ENCODE measurements around the gene TKT. TPM values are rescaled to one million over a fixed set of nuclear protein-coding genes. Genes with fewer than 3 reads are reported as not detected.

Gene TKT
- total RNA-seq, 1 experiment from 2014 or later, result 650 TPM

DNA sequence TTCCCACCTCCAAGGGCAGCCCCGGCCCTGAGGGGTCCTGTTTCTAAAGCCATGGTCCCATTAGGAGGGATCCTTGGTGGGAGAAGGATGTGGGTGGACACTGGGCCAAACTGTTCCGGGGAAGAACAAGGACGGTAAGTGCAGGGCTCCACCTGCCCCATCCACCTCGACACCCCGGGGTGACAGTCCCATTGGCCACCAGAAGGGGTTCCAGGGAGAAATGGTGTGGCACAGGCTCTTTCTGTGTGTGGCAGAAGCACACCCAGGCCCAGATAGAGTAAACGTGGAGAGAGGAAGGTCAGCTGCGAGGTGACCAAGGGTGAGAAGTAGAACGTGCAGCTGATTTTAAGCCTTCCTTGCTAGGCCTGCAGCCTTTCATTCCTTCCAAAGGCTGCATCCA lies 12.0 kb downstream of the TKT start:
- no peak overlapping the region for H4K5ac ChIP-seq (ENCODE audit: insufficient read length, low read depth, low read length)
- no CpG with 5 or more reads among the region's 8 CpGs for WGBS (ENCODE audit: extremely low coverage, insufficient read length, low lambda C conversion rate)
- peak overlapping the region in 2 of 3 experiments; percentile 49 to 82; a peak in 3 of 7 replicates for H3K27ac Mint-ChIP-seq

More for the DNA sequence above, 12.0 kb downstream of the TKT start:
- peaks cover 2% of the 10 kb centered on the region for H3K23me2 ChIP-seq (ENCODE audit: insufficient read length, low read depth, low read length, poor library complexity, severe bottlenecking)
- no peaks in the 10 kb centered on the region for H3K9me3 Mint-ChIP-seq
- no peak overlapping the region for H2BK120ac ChIP-seq (ENCODE audit: low read depth, low read length, poor library complexity, severe bottlenecking)
- H3K4me2 ChIP-seq (ENCODE audit: insufficient read depth, insufficient read length, low read length), result peak overlapping the region; percentile 4
- no peaks in the 10 kb centered on the region for H3K27me3 ChIP-seq (ENCODE audit: insufficient read depth, low read length)
- peaks cover 46 to 62% (median 51%) of the 10 kb centered on the region in 3 experiments for H3K36me3 Mint-ChIP-seq (ENCODE audit: insufficient read depth in 1 of 3, low read depth in 3 of 3)
- H3K9me3 ChIP-seq (ENCODE audit: control insufficient read depth, low read depth, low read length), result no peaks in the 10 kb centered on the region
- peak overlapping the region; percentile 10 for H3K27ac ChIP-seq (ENCODE audit: insufficient read length, low read depth, low read length)
- no peak overlapping the region for H3T11ph ChIP-seq (ENCODE audit: low read length)
- H3K27me3 Mint-ChIP-seq (ENCODE audit: low read depth), result no peaks in the 10 kb centered on the region; the same call in 1 of the 2 replicates
- no peak overlapping the region for H4K8ac ChIP-seq (replicated peaks; ENCODE audit: insufficient read length, low read depth, low read length)
- H3K23ac ChIP-seq (ENCODE audit: insufficient read length, low read depth, low read length), result no peak overlapping the region
- H3K4ac ChIP-seq (ENCODE audit: low read depth, low read length), result no peak overlapping the region
- H3K14ac ChIP-seq (ENCODE audit: insufficient read depth, low read length), result peak overlapping the region; percentile 22; the same call in 1 of the 2 replicates
- peaks cover 16% of the 10 kb centered on the region; the same call in 1 of the 2 replicates for H3K4me1 ChIP-seq (ENCODE audit: insufficient read depth, low read length)
- no peak overlapping the region for H4K91ac ChIP-seq (ENCODE audit: insufficient read length, low read depth, low read length)
- peaks cover 30% of the 10 kb centered on the region for H3K79me1 ChIP-seq (ENCODE audit: insufficient read depth, low read depth, low read length, poor library complexity, severe bottlenecking)
- H3K79me2 ChIP-seq (ENCODE audit: insufficient read depth, low read length), result peaks cover 64% of the 10 kb centered on the region
- TF ChIP-seq, protein P1, sequence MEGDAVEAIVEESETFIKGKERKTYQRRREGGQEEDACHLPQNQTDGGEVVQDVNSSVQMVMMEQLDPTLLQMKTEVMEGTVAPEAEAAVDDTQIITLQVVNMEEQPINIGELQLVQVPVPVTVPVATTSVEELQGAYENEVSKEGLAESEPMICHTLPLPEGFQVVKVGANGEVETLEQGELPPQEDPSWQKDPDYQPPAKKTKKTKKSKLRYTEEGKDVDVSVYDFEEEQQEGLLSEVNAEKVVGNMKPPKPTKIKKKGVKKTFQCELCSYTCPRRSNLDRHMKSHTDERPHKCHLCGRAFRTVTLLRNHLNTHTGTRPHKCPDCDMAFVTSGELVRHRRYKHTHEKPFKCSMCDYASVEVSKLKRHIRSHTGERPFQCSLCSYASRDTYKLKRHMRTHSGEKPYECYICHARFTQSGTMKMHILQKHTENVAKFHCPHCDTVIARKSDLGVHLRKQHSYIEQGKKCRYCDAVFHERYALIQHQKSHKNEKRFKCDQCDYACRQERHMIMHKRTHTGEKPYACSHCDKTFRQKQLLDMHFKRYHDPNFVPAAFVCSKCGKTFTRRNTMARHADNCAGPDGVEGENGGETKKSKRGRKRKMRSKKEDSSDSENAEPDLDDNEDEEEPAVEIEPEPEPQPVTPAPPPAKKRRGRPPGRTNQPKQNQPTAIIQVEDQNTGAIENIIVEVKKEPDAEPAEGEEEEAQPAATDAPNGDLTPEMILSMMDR (conservative IDR thresholded peaks at IDR 0.05), result 0 out of 3 replicates have a peak, but pooled peaks have one; percentile 9
- H2AK5ac ChIP-seq (ENCODE audit: insufficient read length, low read length), result no peak overlapping the region
- no peak overlapping the region for H3K4me3 Mint-ChIP-seq
- H3K9ac ChIP-seq (ENCODE audit: extremely low read depth, insufficient read length, low read length), result no peak overlapping the region
- H3K18ac ChIP-seq (ENCODE audit: insufficient read length, low read depth, low read length), result no peak overlapping the region
- H2BK15ac ChIP-seq (ENCODE audit: low read depth, low read length), result no peak overlapping the region
- peaks cover 2% of the 10 kb centered on the region for H4K20me1 ChIP-seq (ENCODE audit: control insufficient read depth, insufficient read depth, insufficient read length)
- DNase-seq, result no peak
- no peak overlapping the region for H2BK12ac ChIP-seq (ENCODE audit: insufficient read length, low read depth, low read length)
- peaks cover 39 to 41% of the 10 kb centered on the region in 2 experiments for H3K4me1 Mint-ChIP-seq
- H3K56ac ChIP-seq (ENCODE audit: insufficient read length, low read depth, low read length), result no peak overlapping the region
- H2BK20ac ChIP-seq (ENCODE audit: low read depth, low read length, poor library complexity, severe bottlenecking), result no peak overlapping the region
- no peak overlapping the region for H2AFZ ChIP-seq (ENCODE audit: low read length)
- H2BK5ac ChIP-seq (ENCODE audit: insufficient read length, low read length), result no peak overlapping the region
